Neural progenitor cell (in vitro differentiated cells): Measurements from ENCODE around the gene WWOX. TPM values are rescaled to one million over a fixed set of nuclear protein-coding genes. Genes with fewer than 3 reads are reported as not detected.

ENCODE experiments used
- DNase-seq: peaks from one replicate; pipeline ENCODE4 v3.0.0-alpha.2; 2016; ENCODE audit warnings: low spot score
- H2AFZ ChIP-seq: fragments of 200-600 bp; sonication (generic); replicated peaks from 2 replicates; pipeline ENCODE4 v1.6.1; 2016; ENCODE audit warnings: antibody characterized with exemption
- H3F3A ChIP-seq: fragments of 200-600 bp; sonication (generic); 2 replicates; pipeline ENCODE4 v1.6.1; 2016; ENCODE audit warnings: antibody characterized with exemption, low read depth
- H3K27ac ChIP-seq: fragments of 200-600 bp; sonication (generic); 2 replicates; pipeline ENCODE4 v1.5.1; 2016; ENCODE audit warnings: mild to moderate bottlenecking
- H3K27me3 ChIP-seq: fragments of 200-600 bp; sonication (generic); 2 replicates; pipeline ENCODE4 v1.6.1; 2016; ENCODE audit warnings: mild to moderate bottlenecking, moderate library complexity
- H3K36me3 ChIP-seq: fragments of 200-600 bp; sonication (generic); 2 replicates; pipeline ENCODE4 v1.5.1; 2016
- H3K4me1 ChIP-seq: fragments of 200-600 bp; sonication (generic); 2 replicates; pipeline ENCODE4 v1.6.1; 2016; ENCODE audit warnings: mixed run types
- H3K4me2 ChIP-seq: fragments of 200-600 bp; sonication (generic); 2 replicates; pipeline ENCODE4 v1.6.1; 2016
- H3K4me3 ChIP-seq: fragments of 200-600 bp; sonication (generic); 2 replicates; pipeline ENCODE4 v1.5.1; 2016
- H3K79me2 ChIP-seq: fragments of 200-600 bp; sonication (generic); 2 replicates; pipeline ENCODE4 v1.6.1; 2016; ENCODE audit warnings: low read depth
- H3K9ac ChIP-seq: fragments of 200-600 bp; sonication (generic); 2 replicates; pipeline ENCODE4 v1.6.1; 2016
- H3K9me3 ChIP-seq: fragments of 200-600 bp; sonication (generic); 2 replicates; pipeline ENCODE4 v1.5.1; 2016; ENCODE audit warnings: low read depth
- H4K20me1 ChIP-seq: fragments of 200-600 bp; sonication (generic); 2 replicates; pipeline ENCODE4 v1.6.1; 2016; ENCODE audit warnings: low read depth
- H3K27ac Mint-ChIP-seq: 3 replicates; pipeline ENCODE4 v1.8.0; 2021; ENCODE audit warnings: mixed read lengths
- H3K27me3 Mint-ChIP-seq: 2 replicates; pipeline ENCODE4 v1.8.0; 2022; ENCODE audit warnings: low read depth, mild to moderate bottlenecking, inconsistent platforms, moderate library complexity, mixed read lengths; ENCODE audit not compliant: insufficient read depth
- H3K36me3 Mint-ChIP-seq: 3 replicates; pipeline ENCODE4 v1.8.0; 2021; ENCODE audit warnings: mixed read lengths
- H3K4me1 Mint-ChIP-seq: 3 replicates; pipeline ENCODE4 v1.8.0; 2021; ENCODE audit warnings: mixed read lengths
- H3K4me3 Mint-ChIP-seq: 3 replicates; pipeline ENCODE4 v1.8.0; 2021; ENCODE audit warnings: mild to moderate bottlenecking, moderate library complexity, mixed read lengths
- H3K9me3 Mint-ChIP-seq: 3 replicates; pipeline ENCODE4 v1.8.0; 2020; ENCODE audit warnings: mixed read lengths
- EZH2 ChIP-seq: fragments of 200-600 bp; sonication (generic); IDR thresholded peaks from 2 replicates; pipeline ENCODE4 v1.6.1; 2017; ENCODE audit warnings: antibody characterized with exemption, mild to moderate bottlenecking, moderate library complexity
- EZH2phosphoT487 ChIP-seq: fragments of 200-600 bp; sonication (generic); IDR thresholded peaks from 2 replicates; pipeline ENCODE4 v1.6.1; 2017; ENCODE audit warnings: antibody characterized with exemption
- total RNA-seq: library from RNA; depleted of rRNA; stranded (reverse); fragments of >200 nt; gene quantifications from 2 replicates; pipeline ENCODE4 v1.2.3, GENCODE V29; 2015; ENCODE audit warnings: low replicate concordance
- TF ChIP-seq, protein P1 (sequence below): fragments of 200-600 bp; sonication (generic); IDR thresholded peaks from 2 replicates; pipeline ENCODE4 v1.5.1; 2017; ENCODE audit warnings: antibody characterized with exemption, mild to moderate bottlenecking

WWOX gene
- total RNA-seq, 1 donor from 2014 or later: 63.7 TPM

DNA sequence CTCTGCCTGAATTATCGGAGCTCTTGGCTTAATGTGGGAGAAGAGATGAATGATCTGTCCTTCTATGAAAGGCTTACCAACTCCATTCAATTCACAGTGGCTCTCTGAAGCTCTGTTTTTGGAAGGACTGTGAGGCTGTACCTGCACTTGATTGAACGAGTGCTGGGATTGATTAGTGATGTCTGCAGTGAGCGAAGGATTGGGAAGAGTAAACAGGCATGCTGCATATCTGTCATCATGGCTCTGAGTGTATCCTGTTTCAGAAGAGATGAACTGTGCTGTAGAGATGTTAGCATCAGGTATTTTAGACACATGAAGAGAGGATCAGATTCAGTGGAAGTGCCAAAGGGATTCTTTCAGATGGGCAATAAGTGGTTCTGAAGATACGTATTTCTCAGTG, 937.1 kb downstream of the WWOX start:
- H3K4me3 ChIP-seq: no peak overlapping the region
- Mint-ChIP-seq H3K27me3 (peaks cover 5% of the 10 kb centered on the region), H3K4me3 (no peak overlapping the region), H3K36me3 (no peaks in the 10 kb centered on the region), H3K27ac (no peak overlapping the region), H3K9me3 (no peaks in the 10 kb centered on the region), H3K4me1 (peaks cover 11% of the 10 kb centered on the region)
- no peak overlapping the region for H3K9ac ChIP-seq
- no peak for TF ChIP-seq EZH2
- TF ChIP-seq, protein P1, sequence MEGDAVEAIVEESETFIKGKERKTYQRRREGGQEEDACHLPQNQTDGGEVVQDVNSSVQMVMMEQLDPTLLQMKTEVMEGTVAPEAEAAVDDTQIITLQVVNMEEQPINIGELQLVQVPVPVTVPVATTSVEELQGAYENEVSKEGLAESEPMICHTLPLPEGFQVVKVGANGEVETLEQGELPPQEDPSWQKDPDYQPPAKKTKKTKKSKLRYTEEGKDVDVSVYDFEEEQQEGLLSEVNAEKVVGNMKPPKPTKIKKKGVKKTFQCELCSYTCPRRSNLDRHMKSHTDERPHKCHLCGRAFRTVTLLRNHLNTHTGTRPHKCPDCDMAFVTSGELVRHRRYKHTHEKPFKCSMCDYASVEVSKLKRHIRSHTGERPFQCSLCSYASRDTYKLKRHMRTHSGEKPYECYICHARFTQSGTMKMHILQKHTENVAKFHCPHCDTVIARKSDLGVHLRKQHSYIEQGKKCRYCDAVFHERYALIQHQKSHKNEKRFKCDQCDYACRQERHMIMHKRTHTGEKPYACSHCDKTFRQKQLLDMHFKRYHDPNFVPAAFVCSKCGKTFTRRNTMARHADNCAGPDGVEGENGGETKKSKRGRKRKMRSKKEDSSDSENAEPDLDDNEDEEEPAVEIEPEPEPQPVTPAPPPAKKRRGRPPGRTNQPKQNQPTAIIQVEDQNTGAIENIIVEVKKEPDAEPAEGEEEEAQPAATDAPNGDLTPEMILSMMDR: no peak
- no peak for TF ChIP-seq EZH2phosphoT487
- H3F3A ChIP-seq: no peaks in the 10 kb centered on the region
- peaks cover 12% of the 10 kb centered on the region for H3K4me1 ChIP-seq
- H4K20me1 ChIP-seq: no peaks in the 10 kb centered on the region
- no peaks in the 10 kb centered on the region for H3K79me2 ChIP-seq
- H2AFZ ChIP-seq: no peak overlapping the region
- no peak overlapping the region for H3K4me2 ChIP-seq
- H3K27me3 ChIP-seq: no peaks in the 10 kb centered on the region
- no peaks in the 10 kb centered on the region for H3K36me3 ChIP-seq
- no peak for DNase-seq
- H3K9me3 ChIP-seq: no peaks in the 10 kb centered on the region
- no peak overlapping the region for H3K27ac ChIP-seq

DNA sequence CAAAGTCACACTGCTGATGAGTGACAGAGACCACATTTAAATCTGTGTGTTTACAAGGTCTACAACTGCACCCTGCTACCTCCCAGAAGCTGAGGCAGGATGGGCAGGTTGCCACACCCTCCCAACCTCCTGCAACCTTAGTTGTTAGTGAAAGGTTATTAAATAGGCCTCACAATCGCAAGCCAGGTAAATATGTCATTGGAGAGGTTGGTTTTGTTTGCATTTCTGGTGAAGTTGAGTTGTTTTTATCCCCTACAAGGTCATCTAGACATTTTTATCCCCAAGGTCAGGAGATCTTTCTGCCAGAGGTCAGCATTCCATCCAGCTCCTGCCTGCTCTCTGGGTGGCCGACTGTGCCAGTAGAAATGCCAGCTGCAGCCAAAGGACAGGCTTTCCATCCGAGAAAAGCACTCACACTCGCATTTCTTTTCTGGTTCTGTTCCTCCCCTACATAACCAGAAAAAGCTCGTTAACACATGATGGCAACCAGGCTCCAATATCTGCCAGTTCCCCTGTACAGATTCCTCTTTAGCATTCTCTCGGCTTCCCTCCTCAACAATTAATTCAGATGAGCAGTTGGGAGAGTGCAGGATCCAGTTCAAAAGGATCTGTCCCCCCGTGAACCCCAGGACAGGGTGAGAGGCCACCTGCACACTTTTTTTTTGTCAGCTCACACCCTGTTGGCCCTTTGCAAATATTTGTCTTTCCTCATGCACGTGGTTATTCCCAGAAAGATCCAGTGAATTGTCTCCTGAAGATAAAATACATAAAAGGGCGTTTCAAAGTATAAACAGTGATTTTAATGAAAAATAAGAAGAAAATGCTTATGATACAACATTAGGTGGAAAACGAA, 938.3 kb downstream of the WWOX start:
- H3K36me3 ChIP-seq: no peaks in the 10 kb centered on the region
- H3K27ac ChIP-seq: no peak overlapping the region
- no peaks in the 10 kb centered on the region for H3K36me3 Mint-ChIP-seq
- H3K4me2 ChIP-seq: no peak overlapping the region
- H3K9me3 Mint-ChIP-seq: no peaks in the 10 kb centered on the region
- TF ChIP-seq, protein P1: no peak
- TF ChIP-seq EZH2 (no peak), EZH2phosphoT487 (no peak)
- no peaks in the 10 kb centered on the region for H3K9me3 ChIP-seq
- DNase-seq: no peak
- H3K79me2 ChIP-seq: no peaks in the 10 kb centered on the region
- H3K27me3 Mint-ChIP-seq: peaks cover 5% of the 10 kb centered on the region
- no peak overlapping the region for H3K4me3 ChIP-seq
- peaks cover 11% of the 10 kb centered on the region for H3K4me1 Mint-ChIP-seq
- H3K9ac ChIP-seq: no peak overlapping the region
- no peaks in the 10 kb centered on the region for H3F3A ChIP-seq
- no peaks in the 10 kb centered on the region for H3K27me3 ChIP-seq
- H4K20me1 ChIP-seq: no peaks in the 10 kb centered on the region
- no peak overlapping the region for H2AFZ ChIP-seq
- H3K4me1 ChIP-seq: peaks cover 14% of the 10 kb centered on the region
- no peak overlapping the region for H3K27ac Mint-ChIP-seq
- no peak overlapping the region for H3K4me3 Mint-ChIP-seq

DNA sequence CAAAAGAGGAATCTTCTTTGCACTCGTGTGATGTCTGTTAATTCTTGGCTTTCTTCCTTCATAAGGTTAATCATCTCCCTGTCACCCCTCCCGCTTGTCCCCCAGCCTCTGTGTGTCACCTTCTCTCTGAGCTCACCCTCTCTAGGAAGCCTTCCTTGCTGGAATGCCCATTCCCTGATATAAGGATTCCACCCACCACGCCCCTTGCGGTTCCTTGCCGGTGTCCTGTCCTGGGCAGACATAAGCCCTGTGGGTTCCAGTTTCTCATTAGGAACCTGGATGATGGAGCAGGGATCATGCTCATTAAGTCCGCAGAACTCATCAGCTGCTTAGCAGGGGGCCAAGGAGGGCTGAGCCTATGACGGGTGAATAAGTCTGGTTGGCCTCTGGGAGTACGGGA, 941.8 kb downstream of the WWOX start:
- TF ChIP-seq EZH2phosphoT487 (no peak), EZH2 (no peak)
- TF ChIP-seq, protein P1: no peak
- H4K20me1 ChIP-seq: no peaks in the 10 kb centered on the region
- H3K9ac ChIP-seq: no peak overlapping the region
- H3K4me1 ChIP-seq: peaks cover 14% of the 10 kb centered on the region
- H3K27ac Mint-ChIP-seq: no peak overlapping the region
- H2AFZ ChIP-seq: no peak overlapping the region
- H3K36me3 ChIP-seq: no peaks in the 10 kb centered on the region
- no peak overlapping the region for H3K4me3 ChIP-seq
- peak; percentile 45 for DNase-seq
- no peak overlapping the region for H3K4me2 ChIP-seq
- H3K4me3 Mint-ChIP-seq: no peak overlapping the region
- peaks cover 2% of the 10 kb centered on the region for H3F3A ChIP-seq
- H3K36me3 Mint-ChIP-seq: no peaks in the 10 kb centered on the region
- no peaks in the 10 kb centered on the region for H3K9me3 Mint-ChIP-seq
- peaks cover 3% of the 10 kb centered on the region for H3K27me3 Mint-ChIP-seq
- H3K4me1 Mint-ChIP-seq: peaks cover 11% of the 10 kb centered on the region
- no peaks in the 10 kb centered on the region for H3K79me2 ChIP-seq
- no peaks in the 10 kb centered on the region for H3K27me3 ChIP-seq
- H3K27ac ChIP-seq: no peak overlapping the region
- H3K9me3 ChIP-seq: no peaks in the 10 kb centered on the region
